GM12872 (cell line): ENCODE measurements around the gene SPACA7.

ENCODE experiments used
- TF ChIP-seq, protein P1 (sequence below): IDR thresholded peaks from 3 replicates; pipeline ENCODE4 v1.5.1; 2011; ENCODE audit warnings: low read depth, mild to moderate bottlenecking, low read length, moderate library complexity; ENCODE audit not compliant: insufficient read depth

SPACA7 gene

DNA sequence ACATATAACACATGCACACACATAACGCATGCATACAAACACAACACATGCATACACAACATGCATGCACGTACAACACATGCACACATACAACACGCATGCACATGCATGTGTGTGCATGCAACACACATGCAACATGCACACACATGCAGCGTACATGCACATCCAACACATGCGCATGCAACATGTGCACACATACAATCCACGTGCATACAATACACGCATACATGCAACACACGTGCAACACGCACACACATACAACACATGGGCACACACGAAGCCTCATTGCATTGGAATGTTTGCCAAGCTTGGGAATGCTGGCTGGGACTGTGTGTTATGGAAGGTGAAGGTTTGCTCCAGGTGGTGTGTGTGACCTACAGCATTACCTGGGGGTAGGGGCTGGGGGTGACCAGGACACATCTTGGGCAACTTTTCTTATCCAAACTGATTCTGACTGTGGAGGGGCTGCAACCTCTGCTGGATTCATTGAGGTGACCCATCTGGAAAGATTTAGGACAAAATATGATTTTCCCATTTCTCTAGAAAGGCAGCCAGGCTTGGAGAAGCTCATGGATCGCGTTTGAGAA lies 58.9 kb downstream of the SPACA7 start:
- TF ChIP-seq, protein P1, sequence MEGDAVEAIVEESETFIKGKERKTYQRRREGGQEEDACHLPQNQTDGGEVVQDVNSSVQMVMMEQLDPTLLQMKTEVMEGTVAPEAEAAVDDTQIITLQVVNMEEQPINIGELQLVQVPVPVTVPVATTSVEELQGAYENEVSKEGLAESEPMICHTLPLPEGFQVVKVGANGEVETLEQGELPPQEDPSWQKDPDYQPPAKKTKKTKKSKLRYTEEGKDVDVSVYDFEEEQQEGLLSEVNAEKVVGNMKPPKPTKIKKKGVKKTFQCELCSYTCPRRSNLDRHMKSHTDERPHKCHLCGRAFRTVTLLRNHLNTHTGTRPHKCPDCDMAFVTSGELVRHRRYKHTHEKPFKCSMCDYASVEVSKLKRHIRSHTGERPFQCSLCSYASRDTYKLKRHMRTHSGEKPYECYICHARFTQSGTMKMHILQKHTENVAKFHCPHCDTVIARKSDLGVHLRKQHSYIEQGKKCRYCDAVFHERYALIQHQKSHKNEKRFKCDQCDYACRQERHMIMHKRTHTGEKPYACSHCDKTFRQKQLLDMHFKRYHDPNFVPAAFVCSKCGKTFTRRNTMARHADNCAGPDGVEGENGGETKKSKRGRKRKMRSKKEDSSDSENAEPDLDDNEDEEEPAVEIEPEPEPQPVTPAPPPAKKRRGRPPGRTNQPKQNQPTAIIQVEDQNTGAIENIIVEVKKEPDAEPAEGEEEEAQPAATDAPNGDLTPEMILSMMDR, result no peak

DNA sequence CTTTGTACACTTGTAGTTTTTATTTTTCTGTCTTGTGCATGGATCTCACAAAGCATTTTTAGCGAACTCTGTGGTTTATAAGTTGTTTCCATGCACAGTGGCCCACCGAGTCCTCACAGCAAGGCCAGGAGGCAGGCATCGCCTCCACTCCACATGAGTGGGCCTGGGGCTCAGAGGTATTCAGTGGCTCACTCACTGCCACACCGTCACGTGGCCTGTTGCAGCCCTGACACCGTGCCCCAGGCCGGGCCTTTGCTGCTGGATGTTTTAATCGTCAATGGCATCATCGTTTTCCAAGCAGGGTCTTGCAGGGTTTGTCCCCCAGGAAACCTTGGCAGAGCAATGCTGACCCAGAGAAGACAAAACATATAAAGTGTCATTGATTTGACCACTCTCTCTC lies 59.8 kb downstream of the SPACA7 start:
- TF ChIP-seq, protein P1, result no peak

DNA sequence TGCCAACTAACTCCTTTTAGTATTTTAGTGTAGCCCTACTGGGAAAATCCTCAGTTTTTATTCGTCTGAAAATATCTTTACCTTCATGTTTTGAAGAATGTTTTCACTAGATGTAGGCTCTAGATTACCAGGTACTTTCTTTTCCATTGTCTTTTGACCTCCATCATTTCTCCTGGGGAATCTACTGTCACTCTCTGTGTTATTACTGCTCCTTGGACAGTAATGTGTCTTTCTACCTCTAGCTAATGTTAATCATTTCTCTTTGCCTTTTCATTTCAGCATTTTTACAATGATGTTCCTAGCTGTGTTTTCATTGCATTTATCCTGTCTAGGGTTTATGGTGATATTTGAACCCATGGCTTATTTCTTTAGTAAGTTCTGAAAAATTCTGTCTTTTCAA lies 61.9 kb downstream of the SPACA7 start:
- TF ChIP-seq, protein P1, result no peak

DNA sequence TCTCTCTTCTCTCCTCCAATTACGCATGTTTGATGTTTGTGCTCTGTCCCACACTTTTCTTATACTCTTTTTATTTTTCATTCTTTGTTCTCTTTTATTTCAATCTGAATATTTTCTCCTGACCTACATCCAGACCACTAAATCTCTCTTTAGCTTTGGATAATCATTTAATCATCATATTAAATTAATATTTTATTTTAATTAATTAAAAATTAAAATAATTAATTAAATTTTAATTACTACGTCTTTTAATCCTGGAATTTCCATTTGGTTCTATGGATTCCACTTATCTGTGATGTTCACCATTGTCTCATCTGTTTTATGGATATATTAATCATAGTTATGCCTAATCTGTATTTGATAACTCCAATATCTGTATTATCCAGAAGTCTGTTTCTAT lies 62.4 kb downstream of the SPACA7 start:
- TF ChIP-seq, protein P1, result no peak

DNA sequence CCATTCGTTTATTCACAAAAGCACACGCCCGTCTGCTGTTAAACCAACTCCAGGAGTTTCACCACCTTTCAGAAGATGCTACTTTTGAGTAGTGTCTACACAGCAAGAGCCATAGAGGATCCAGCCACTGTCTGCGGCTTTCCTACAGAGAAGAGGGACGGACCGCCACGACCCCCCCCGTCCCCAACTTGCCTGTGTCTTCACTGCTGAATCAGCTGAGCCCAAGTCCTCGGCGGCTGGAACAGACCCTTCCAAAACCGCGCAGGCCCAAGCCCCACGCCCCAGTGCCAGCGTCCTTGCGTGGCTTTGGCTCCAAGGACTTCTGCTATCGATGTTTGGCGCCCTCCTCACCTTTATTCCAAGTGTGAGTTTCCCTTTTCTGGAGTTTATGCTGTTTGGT lies 65.1 kb downstream of the SPACA7 start:
- TF ChIP-seq, protein P1, result no peak

DNA sequence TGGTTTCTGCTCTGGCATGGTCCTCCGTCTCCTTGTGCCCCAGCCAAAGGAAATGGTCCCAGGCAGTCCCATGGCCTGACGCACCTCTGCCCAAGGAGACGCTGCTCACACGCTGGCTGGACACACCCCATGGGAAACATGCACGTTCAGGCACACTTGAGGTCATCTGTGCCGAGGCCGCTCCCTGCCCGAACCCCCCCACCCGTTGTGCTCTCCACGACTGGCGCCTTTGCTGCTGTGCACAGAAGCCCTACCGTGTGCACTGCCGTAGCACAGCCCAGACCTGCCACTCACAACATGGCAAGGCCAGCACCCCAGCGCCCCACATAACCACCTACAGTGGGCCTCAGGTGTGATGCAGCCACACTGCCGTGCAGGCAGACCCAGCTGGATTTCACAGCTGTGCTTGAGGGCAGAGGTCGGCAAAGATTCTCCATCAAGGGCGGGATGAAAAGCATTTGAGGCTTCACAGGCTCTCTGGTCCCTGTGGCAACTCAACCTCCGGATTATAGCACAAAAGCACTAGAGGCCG lies 65.7 kb downstream of the SPACA7 start:
- TF ChIP-seq, protein P1, result no peak

DNA sequence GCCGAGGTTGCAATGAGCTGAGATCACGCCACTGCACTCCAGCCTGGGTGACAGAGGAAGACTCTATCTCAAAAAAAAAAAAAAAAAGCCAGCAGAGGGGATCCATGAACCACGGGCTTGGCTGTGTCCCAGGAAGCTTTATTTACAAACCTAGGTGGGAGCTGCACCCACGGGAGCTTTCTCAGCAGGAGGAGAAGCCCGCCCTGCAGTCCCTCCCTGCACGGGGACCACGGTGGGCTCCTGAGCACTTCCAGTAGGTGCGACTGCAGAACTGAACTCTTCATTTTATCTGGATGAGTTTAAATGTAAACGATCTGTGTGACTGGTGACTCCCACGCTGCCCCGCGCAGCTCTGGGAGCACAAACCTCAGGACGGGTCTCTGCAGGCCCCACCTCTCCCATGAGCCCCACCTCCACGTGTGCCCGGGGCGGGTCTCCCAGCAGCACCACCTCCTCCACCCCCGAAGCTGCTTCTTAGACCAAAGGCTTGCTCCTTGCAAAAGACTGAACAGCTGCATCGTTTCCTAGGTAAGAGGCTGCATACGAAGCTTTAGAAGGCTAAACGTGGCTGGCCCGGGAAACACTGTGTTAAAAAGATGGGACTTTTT lies 66.4 kb downstream of the SPACA7 start:
- TF ChIP-seq, protein P1, result no peak
